TTC549 (cell line): ENCODE results near the gene ZNF185.
"Not testable (repeated sequence)": the region's sequence is repeated elsewhere in the genome, so short reads cannot be mapped to it uniquely, and the experiment has no call there.

Source experiments
- FAIRE-seq: peaks from 2 replicates; lab custom pipeline; 2012; peaks lifted over from hg19 to GRCh38; lab: Jason Lieb, UNC

The ZNF185 gene

DNA sequence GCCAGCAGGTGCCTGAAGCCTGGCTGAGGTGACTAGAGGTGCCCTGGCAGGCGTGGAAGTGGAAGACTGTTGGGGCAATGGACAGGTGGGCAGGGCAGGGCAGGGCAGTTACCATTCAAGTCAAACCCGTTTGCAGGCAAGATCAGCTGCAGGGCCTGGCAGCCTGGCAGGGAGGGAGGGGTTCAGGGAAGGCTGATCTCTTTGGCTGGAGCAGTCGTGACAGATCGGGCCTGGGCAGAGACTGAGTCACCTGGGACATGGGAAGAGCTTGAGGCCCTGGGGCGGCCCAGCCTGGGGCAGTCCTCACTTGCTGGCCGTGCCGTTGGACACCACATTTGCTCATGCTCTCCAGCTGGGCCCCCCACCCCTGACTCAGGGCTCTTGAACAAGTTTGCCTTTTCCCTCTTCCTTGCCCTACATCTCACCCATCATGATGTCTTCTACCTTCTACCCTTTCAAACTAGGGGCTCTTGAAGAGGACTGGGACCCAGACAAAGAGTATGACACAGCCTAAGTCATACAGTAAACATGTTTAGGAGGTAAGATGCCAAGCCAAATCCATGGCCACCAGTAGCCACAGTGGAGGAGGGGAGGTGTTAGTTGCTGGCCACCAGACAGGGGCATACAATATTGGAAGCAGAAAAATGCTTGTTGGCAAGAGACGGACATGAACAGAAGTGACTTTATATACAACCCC, 2.0 kb upstream of the ZNF185 start:
- FAIRE-seq = no peak

- FAIRE-seq = no peak
These were observed 1.4 kb upstream of the ZNF185 start for GRCh38 chrX:152896450-152896849.

DNA sequence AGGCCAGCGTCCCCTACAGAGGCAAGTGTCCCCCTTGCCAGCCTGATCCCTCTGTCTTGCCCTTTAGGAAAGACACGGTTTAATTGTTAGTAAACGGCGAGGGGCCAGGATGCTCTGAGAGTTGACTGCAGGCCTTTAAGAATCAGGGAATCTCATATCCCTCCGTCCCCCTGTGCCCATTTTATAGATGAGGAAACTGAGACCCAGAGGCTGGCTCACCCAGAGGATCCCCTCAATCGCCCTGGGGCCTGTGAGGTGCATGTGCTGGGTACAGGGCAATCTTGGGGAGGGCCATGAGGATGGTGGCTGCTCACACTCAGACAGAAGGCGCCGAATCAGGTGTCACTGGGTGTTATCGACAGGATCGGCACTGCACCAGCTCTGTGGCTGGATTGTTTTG, 575 bp downstream of the ZNF185 start:
- no peak for FAIRE-seq

DNA sequence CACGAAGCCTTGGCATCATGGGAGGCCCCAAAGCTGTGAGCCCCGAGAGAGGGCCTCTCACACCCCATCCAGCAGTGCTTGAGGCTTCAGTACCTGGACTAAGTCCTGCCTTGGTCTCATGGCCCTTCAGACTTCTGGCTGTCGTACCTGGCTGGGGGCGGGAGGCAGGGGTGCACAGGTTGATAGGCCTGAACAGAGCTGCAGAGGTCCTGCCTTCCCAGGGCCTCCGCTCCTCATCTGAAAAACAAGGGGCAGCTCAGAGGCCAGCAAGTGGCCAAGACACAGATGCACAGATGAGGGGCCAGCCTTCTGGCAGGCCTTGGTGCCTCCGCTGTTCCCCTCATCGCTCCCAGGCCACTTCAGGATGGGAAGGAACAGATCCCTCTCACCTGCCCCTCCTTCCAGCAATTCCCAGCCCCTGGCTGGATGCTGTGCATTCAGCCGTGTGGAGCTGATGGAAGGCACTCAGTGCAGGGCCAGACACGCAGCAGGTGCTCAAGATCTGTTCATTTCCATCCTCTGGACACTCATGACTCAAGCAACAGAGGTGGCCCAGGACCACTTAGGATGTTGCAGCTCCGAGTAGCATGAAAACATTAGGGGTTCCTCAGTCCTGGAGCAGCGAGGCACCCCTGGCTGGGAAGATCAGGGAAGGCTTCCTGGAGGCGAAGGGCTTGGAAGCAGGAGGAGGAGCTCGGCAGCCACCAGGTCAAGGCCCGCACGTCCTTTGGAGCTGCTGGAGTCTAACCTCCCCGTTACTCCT, 1.4 kb downstream of the ZNF185 start:
- no peak for FAIRE-seq

DNA sequence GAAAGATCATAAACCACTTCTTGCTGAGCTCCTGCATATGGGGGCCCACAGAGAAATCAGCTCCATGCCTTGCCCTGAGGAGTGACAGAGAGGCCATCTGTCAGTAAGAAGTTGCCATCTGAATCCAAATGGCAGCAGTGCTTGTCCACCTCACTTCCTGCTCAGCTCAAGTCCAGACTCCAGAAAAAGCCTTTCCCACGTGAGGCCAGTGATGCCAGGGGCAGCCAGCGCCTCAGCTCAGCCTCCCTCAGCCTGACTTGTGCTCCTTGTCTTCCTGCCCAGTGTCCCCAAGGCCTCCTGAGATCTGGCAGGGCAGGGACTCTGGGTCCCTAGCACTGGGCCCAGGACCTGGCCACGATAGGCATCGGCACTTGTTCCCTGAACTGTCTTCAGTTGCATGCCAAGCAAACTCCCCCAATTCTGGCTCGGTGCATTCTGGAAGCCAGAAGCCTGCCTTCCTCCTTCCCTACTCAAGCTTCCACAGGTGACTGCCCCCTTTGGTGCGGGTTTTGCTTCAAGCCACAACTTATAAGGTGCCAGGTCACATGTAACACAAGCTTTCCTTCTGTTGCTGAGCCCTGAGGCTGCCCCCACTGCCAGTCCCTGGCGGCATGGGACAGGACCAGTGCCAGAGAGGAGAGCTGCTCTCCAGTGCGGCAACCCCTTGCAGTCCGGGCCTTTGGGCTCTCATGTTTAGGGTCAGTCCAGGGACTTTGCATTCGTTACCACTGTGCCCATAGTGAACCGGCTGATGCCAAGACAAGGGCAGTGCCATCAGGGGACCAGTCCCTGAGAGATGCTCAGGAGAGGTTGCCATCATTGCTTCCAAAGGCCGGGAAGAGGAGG, 2.2 kb downstream of the ZNF185 start:
- FAIRE-seq = no peak

GRCh38 chrX:152900937-152901445, 3.1 kb downstream of the ZNF185 start:
- no peak for FAIRE-seq

DNA sequence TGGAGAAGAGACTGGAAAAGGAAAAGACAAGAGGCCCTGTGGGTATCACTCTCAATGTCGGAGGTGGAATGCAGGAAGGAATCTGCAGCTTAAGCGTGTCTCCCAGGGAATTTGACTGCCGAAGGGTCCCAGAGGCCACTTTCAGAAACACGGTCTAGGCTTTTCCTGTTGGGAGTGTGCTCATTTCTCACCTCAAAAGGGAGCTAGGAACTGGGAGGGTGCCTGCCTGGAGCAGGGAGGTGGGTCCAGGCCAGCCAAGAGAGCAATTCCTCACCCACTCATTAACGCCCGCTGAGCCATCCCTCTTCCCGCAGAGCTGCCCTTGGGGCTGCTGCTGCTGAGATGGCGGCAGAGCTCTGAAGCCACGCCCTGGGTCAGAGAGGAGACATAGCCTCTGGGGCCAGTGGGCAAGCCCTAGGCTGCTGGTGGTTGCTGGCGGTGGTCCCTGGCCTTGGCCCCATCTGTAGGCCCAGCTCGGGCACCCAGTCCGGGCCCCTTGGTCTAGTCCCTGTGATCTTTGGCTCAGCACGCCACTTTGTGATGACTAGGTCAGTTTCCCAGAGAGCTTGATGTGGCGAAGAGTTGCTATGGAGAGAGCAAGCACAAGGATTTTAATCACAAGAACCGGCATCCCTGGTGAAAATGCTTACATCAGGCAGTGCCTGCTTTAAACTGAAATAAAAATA, 4.1 kb downstream of the ZNF185 start:
- no peak for FAIRE-seq

DNA sequence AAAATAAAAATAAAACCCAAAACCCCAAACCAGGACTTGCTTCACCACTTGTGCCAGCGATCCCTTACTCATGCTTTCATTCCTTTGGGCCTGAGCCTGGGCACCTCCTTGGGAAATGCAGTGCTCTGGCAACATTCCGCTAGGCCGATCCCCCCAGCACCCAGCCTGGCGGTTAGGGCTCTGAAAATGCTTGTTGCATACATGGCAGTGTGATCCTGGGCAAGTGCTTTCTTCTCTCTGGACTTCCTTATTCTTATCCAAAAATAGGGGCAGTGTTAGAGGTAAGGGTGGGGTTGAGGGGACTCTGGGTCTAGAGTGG, 4.6 kb downstream of the ZNF185 start:
- FAIRE-seq = no peak

DNA sequence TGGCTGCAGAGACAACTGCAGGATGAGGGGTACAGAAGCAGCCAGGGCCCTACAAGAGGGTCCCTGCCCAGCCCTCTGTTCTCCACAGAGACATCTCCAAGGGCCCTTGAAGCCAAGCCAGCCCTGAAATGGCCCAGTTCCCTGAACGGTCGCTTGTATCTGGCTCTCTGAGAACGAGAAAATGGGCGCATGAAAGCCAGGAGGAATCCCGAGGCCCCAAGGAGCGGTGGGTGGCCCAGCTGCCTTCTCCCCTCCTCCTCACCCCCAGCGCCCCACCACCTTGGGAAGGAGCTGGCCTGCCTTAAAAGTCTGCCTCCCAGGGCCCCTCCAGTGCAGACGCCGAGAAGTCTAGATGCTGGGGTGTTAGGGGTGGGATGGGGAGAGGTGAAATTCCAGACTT, 5.7 kb downstream of the ZNF185 start:
- no peak for FAIRE-seq

DNA sequence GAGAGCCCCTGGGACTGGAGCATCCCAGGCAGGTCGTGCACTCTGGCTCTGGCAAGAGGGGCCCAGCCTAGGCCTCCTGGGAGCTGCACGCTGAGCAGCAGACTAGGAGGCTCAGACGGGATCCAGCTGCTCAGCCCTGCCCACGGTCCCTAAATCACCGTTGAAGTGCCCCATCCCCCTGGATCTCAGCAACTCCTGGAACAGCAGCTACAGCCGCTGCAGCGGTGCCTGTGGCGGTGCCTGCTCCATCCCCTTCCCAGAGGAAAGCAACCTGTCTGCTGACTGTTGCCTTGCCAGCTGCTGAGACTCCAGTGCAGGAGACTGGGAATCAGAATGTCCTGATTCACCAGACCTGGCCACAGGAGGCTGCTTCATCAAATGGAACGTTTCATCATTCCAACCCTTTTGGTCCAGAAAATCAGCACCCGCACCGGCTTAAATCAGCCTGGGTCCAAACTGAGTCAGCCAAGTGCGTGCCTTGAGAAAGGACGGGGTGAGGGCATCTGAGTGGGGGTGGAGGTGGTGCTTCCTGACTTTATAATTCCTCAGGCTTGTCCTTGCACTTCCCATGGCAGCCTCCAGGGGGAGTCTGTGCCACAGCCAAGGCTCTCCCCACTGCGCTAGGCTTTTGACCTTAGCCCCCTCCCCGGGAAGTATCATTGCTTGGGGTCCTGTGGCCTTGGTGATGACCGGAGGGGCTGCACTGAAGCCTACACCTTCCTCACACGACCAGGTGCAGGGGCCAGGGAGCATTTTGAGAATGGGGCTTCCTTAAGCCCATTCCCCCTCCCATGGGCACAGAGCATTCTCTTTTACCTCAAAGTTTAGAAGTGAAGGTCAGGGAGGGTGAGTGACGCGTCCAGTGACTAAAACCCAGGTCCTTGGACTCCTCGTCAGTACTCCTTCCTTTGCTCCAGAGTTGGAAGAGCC, 6.5 kb downstream of the ZNF185 start:
- no peak for FAIRE-seq

DNA sequence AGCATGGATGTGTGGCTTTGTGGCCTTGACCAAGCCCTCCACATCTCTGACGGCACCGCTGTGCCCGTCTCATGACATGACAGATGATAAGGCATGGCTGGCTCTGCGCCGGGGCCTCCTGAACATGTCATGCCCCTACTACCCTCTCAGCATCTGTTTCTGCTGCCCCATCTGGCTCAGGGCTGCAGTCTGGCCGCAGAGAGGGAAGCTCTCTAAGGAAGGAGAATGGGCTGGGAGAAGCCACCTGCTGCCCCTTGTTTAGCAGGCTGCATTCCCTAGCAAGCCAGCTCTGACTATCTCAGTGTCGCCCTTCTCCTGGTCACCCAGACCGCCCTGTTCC, 7.2 kb downstream of the ZNF185 start:
- no peak for FAIRE-seq

DNA sequence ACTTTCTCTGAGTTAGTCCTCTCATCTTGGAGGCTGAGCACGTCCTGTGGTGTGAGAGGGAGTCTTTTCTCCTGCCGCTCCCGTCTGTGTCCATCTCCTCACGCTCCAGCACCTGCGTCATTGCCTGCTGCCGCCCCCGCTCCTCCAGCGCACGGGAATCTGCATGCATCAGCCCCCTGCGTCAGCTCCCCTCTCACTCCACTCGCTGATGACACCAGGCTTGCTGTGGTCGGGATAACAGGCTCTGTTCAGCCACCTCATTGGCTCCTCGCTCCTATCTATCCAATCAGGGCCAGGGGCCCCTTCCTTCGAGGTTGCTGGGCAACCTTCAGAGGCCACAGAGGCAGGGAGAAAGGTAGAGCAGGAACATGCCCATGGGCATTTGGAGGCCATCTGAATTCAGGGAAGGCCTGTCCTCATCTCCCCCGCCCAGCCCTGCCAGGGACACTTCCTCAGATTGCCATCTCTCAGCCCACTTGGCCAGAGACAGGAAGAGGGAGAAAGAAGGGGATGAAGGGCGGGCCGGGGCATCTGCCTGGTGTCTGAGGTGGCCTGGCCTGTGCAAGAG, 9.3 kb downstream of the ZNF185 start:
- FAIRE-seq = no peak

GRCh38 chrX:152908486-152908885, 10.6 kb downstream of the ZNF185 start:
- no peak for FAIRE-seq

GRCh38 chrX:152910018-152910417, 12.2 kb downstream of the ZNF185 start:
- not testable (repeated sequence) for FAIRE-seq

DNA sequence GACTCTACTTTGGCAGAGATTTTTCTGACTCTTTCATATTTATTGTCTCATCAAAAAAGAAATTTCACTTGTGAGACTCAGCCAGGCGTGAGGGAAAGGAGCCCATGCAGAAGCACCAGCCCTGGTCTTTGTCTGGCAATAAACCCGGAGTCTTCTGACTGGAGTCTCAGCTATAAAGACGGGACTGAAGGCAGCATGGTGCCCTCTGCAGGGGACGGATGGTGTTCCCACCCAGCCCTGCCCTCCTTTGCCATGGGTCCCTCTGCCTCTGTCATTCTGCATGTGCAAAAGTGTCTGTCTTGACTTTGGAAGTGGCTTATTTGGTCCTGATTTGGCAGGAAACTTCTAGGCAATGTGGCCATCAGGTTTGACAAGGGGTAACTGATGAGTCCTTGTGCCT, 14.2 kb downstream of the ZNF185 start:
- no peak for FAIRE-seq

DNA sequence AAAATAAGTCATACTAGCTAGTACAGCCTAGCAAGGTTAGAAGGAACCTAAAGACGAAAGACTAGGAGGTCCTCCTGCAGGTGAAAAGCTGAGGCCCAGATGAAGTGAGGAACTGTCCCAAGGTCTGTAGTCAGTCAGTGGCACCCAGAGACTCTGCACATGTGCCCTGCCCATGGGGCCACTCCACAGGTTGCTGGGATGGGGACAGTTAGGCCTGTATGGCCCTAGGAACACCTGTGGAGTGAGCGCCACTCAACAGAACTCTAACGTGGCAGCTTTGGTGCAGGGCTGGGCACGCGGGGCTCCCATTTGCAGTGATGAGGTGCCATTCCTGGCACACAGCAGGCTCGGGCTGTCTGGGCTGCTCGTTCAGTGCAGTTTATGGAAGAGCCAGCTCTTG, 14.8 kb downstream of the ZNF185 start:
- no peak for FAIRE-seq

GRCh38 chrX:152913346-152913745, 15.5 kb downstream of the ZNF185 start:
- no peak for FAIRE-seq

DNA sequence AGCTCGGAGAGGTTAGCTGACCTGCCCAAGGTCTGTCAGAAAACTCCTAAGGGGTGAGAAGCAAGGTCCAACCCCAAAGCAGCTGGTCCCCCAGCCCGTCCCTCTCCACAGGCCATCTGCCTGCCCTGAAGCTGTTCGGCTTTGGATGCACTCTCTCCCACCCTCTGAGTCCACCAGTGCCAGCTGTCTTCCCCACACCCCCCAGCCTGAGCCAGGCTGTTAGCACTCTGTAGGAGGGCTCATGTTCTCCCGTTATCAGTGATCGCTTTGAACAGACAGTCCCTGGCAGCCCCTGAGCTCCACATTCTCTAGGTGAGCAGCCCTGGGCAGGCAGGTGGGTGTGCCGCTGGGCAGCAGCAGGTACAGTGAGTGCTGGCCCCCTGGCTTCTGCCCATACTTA, 16.0 kb downstream of the ZNF185 start:
- no peak for FAIRE-seq

DNA sequence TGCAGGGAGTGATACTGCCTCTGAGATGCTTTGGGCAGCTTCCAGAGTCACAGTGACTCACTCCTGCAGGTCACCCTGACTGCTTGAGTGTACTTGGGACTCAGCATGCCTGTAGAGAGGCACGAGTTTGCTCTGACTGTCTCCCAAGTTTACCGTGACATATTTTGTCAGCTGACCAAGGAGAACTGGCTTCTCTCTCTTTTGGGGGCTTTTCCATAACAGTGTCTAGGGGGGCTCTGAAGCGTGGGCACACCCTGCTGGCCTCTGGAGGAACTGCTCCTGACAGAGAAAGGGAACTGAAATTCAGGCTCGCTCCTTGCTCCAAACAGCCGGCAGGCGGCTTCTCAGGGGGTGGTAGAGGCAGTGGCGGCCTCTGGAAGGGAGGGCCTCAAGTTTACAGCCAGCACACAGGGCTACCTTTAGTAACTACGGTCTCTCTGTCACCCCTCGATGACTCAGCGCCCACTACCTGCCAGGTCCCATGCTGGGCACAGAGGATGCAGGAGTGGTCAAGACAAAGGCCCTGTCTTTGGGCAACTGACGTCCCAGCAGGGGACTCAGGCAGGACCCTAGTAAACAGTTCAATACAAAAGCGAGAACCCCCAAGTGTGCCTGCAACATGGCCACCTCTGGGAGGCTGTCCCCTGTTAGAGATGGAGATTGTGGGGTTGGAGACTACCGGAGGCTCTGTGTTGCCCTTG, 17.8 kb downstream of the ZNF185 start:
- FAIRE-seq = no peak
